HL-60 (cell line): ENCODE data around the gene KCNJ16.

Experiments
- GABPA ChIP-seq: IDR thresholded peaks from 2 replicates; pipeline ENCODE4 v1.6.1; 2012; ENCODE audit warnings: low read depth
- POLR2AphosphoS5 ChIP-seq: IDR thresholded peaks from 2 replicates; pipeline ENCODE4 v1.6.1; 2012; ENCODE audit warnings: low read depth
- SPI1 ChIP-seq: IDR thresholded peaks from 2 replicates; pipeline ENCODE4 v1.6.1; 2012; ENCODE audit warnings: low read depth, mild to moderate bottlenecking, borderline replicate concordance
- TF ChIP-seq, protein P1 (sequence below): IDR thresholded peaks from one replicate; pipeline ENCODE4 v1.5.1; 2011; ENCODE audit warnings: low read length, control low read depth, inconsistent platforms; ENCODE audit not compliant: insufficient read depth
- TF ChIP-seq, protein P2 (sequence below): IDR thresholded peaks from 2 replicates; pipeline ENCODE4 v1.6.1; 2012; ENCODE audit warnings: low read depth; ENCODE audit not compliant: insufficient replicate concordance

DNA sequence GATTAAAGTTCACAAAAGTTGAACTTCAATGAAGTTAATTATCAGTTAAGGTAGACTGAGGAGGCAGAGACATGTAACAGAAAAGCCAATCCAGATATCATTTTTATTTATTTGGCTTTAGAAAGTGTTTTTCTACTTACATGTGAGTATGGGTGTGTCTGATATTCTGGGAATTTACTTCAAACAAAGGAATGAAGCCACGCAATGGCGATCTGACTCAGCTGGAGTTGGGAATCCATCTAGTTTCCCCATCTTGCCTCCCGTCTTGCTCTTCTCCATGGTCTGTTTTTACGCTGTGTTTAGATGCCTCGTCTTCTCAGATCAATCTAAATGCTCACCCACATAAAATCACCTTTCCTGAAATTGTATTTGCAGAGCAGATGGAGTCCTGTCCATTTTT lies 1.7 kb upstream of the KCNJ16 start:
- TF ChIP-seq, protein P1, sequence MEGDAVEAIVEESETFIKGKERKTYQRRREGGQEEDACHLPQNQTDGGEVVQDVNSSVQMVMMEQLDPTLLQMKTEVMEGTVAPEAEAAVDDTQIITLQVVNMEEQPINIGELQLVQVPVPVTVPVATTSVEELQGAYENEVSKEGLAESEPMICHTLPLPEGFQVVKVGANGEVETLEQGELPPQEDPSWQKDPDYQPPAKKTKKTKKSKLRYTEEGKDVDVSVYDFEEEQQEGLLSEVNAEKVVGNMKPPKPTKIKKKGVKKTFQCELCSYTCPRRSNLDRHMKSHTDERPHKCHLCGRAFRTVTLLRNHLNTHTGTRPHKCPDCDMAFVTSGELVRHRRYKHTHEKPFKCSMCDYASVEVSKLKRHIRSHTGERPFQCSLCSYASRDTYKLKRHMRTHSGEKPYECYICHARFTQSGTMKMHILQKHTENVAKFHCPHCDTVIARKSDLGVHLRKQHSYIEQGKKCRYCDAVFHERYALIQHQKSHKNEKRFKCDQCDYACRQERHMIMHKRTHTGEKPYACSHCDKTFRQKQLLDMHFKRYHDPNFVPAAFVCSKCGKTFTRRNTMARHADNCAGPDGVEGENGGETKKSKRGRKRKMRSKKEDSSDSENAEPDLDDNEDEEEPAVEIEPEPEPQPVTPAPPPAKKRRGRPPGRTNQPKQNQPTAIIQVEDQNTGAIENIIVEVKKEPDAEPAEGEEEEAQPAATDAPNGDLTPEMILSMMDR = no peak
- TF ChIP-seq SPI1 = no peak
- no peak for TF ChIP-seq POLR2AphosphoS5
- TF ChIP-seq, protein P2, sequence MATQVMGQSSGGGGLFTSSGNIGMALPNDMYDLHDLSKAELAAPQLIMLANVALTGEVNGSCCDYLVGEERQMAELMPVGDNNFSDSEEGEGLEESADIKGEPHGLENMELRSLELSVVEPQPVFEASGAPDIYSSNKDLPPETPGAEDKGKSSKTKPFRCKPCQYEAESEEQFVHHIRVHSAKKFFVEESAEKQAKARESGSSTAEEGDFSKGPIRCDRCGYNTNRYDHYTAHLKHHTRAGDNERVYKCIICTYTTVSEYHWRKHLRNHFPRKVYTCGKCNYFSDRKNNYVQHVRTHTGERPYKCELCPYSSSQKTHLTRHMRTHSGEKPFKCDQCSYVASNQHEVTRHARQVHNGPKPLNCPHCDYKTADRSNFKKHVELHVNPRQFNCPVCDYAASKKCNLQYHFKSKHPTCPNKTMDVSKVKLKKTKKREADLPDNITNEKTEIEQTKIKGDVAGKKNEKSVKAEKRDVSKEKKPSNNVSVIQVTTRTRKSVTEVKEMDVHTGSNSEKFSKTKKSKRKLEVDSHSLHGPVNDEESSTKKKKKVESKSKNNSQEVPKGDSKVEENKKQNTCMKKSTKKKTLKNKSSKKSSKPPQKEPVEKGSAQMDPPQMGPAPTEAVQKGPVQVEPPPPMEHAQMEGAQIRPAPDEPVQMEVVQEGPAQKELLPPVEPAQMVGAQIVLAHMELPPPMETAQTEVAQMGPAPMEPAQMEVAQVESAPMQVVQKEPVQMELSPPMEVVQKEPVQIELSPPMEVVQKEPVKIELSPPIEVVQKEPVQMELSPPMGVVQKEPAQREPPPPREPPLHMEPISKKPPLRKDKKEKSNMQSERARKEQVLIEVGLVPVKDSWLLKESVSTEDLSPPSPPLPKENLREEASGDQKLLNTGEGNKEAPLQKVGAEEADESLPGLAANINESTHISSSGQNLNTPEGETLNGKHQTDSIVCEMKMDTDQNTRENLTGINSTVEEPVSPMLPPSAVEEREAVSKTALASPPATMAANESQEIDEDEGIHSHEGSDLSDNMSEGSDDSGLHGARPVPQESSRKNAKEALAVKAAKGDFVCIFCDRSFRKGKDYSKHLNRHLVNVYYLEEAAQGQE = no peak
- no peak for TF ChIP-seq GABPA
